Measurements from ENCODE around the gene DEXI.
A peak's percentile ranks its signal among the peaks of the same experiment; 100 is the strongest.
"Not testable (repeated sequence)": the region's sequence is repeated elsewhere in the genome, so short reads cannot be mapped to it uniquely, and the experiment has no call there.

Gene DEXI

GRCh38 chr16:10970065-10970464 is 27.8 kb upstream of the DEXI start:
- WGBS (ENCODE audit: insufficient coverage), result 100% methylated on average over 2 of the region's 2 CpGs
- no peak overlapping the region for H3K27ac ChIP-seq (ENCODE audit: insufficient read depth in 1 of 2, low read depth in 1 of 2, low read length in 2 of 2, poor library complexity in 1 of 2, severe bottlenecking in 2 of 2)
- POLR2A ChIA-PET, result no interaction called here
- H3K36me3 ChIP-seq (ENCODE audit: control insufficient read depth in 4 of 4, insufficient read depth in 4 of 4, low read length in 3 of 4), result peaks cover 0 to 53% (median 17%) of the 10 kb centered on the region in 4 experiments
- no peaks in the 10 kb centered on the region for H3K27me3 ChIP-seq (replicated peaks in 2 of 5; ENCODE audit: control insufficient read depth in 4 of 5, insufficient read depth in 5 of 5, low read length in 4 of 5)
- H3K4me1 ChIP-seq (ENCODE audit: control extremely low read depth in 1 of 4, control insufficient read depth in 4 of 4, insufficient read depth in 4 of 4, low read length in 3 of 4), result peaks cover 3 to 43% (median 26%) of the 10 kb centered on the region in 4 experiments
- DNase-seq, result no peak
- CTCF ChIA-PET, result interaction anchor here (1.1 to 8.1 kb wide), 3 partner anchors 9 to 285 kb away, joined by 3 to 80 read pairs (median 3); partner anchors contain the start of gene SOCS1
- no peaks in the 10 kb centered on the region for H3K9me3 ChIP-seq (ENCODE audit: control extremely low read depth in 1 of 5, control insufficient read depth in 4 of 5, insufficient read depth in 2 of 5, low read depth in 1 of 5, low read length in 4 of 5)
- H3K4me3 ChIP-seq (ENCODE audit: control insufficient read depth in 1 of 7, extremely low read depth in 1 of 7, insufficient read depth in 4 of 7, low read depth in 2 of 7, low read length in 6 of 7), result no peak overlapping the region

GRCh38 chr16:10969615-10970014 is 27.3 kb upstream of the DEXI start:
- H3K9me3 ChIP-seq (ENCODE audit: control extremely low read depth in 1 of 5, control insufficient read depth in 4 of 5, insufficient read depth in 2 of 5, low read depth in 1 of 5, low read length in 4 of 5), result no peaks in the 10 kb centered on the region
- H3K27ac ChIP-seq (ENCODE audit: insufficient read depth in 1 of 2, low read depth in 1 of 2, low read length in 2 of 2, poor library complexity in 1 of 2, severe bottlenecking in 2 of 2), result no peak overlapping the region
- peaks cover 0 to 57% (median 17%) of the 10 kb centered on the region in 4 experiments for H3K36me3 ChIP-seq (ENCODE audit: control insufficient read depth in 4 of 4, insufficient read depth in 4 of 4, low read length in 3 of 4)
- H3K27me3 ChIP-seq (replicated peaks in 2 of 5; ENCODE audit: control insufficient read depth in 4 of 5, insufficient read depth in 5 of 5, low read length in 4 of 5), result no peaks in the 10 kb centered on the region
- H3K4me1 ChIP-seq (ENCODE audit: control extremely low read depth in 1 of 4, control insufficient read depth in 4 of 4, insufficient read depth in 4 of 4, low read length in 3 of 4), result peaks cover 3 to 48% (median 26%) of the 10 kb centered on the region in 4 experiments
- POLR2A ChIA-PET, result no interaction called here
- peak in 1 of 3 donors; percentile 35 for DNase-seq
- H3K4me3 ChIP-seq (ENCODE audit: control insufficient read depth in 1 of 7, extremely low read depth in 1 of 7, insufficient read depth in 4 of 7, low read depth in 2 of 7, low read length in 6 of 7), result no peak overlapping the region
- no CpG with 5 or more reads among the region's 1 CpG for WGBS (ENCODE audit: insufficient coverage)
- CTCF ChIA-PET, result interaction anchor here (1.3 to 8.1 kb wide), 2 partner anchors 29 to 286 kb away, joined by 3 to 80 read pairs; partner anchors contain the start of gene SOCS1

DNA sequence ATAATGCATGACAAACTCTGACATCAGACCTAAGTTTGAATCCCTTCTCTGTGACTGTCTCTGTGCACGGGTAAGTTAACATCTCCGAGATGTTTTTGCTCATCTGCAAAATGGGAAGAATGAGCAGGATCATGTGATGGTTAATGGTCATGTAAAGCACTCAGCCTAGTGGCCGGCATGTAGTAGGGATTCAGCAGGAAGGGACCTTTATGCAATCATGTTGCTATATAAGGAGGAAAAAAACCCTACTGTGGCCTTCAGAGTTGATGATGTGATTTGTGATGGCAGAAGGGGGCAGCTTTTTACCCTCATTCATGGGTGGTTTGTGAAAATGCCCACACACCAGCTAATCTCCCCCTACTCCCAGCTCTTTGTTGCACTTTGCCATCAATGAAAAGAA is 26.2 kb upstream of the DEXI start:
- DNase-seq, result no peak
- Histone ChIP-seq H3K27me3 (replicated peaks in 2 of 5; ENCODE audit: control insufficient read depth in 4 of 5, insufficient read depth in 5 of 5, low read length in 4 of 5) (no peaks in the 10 kb centered on the region), H3K4me3 (ENCODE audit: control insufficient read depth in 1 of 7, extremely low read depth in 1 of 7, insufficient read depth in 4 of 7, low read depth in 2 of 7, low read length in 6 of 7) (no peak overlapping the region), H3K36me3 (ENCODE audit: control insufficient read depth in 4 of 4, insufficient read depth in 4 of 4, low read length in 3 of 4) (peaks cover under 1 to 57% (median 17%) of the 10 kb centered on the region in 4 experiments), H3K27ac (ENCODE audit: insufficient read depth in 1 of 2, low read depth in 1 of 2, low read length in 2 of 2, poor library complexity in 1 of 2, severe bottlenecking in 2 of 2) (no peak overlapping the region), H3K9me3 (ENCODE audit: control extremely low read depth in 1 of 5, control insufficient read depth in 4 of 5, insufficient read depth in 2 of 5, low read depth in 1 of 5, low read length in 4 of 5) (no peaks in the 10 kb centered on the region), H3K4me1 (ENCODE audit: control extremely low read depth in 1 of 4, control insufficient read depth in 4 of 4, insufficient read depth in 4 of 4, low read length in 3 of 4) (peaks cover 3 to 55% (median 31%) of the 10 kb centered on the region in 4 experiments)
- ChIA-PET CTCF (interaction anchor here (0.9 to 9.7 kb wide), 7 partner anchors 12 to 436 kb away, joined by 3 to 118 read pairs (median 3); partner anchors contain the start of gene SOCS1), POLR2A (no interaction called here)
- 100% methylated on average over 3 of the region's 3 CpGs for WGBS (ENCODE audit: insufficient coverage)

- WGBS (ENCODE audit: insufficient coverage), result 100% methylated on average over 5 of the region's 5 CpGs
- ChIA-PET POLR2A (interaction anchor here (0.6 kb wide), 1 partner anchor 259 kb away, joined by 4 read pairs; no protein-coding TSS in a partner anchor), CTCF (interaction anchor here (0.9 to 9.7 kb wide), 6 partner anchors 13 to 437 kb away, joined by 3 to 118 read pairs (median 4); partner anchors contain the start of gene SOCS1)
- H3K4me3 ChIP-seq (ENCODE audit: control insufficient read depth in 1 of 7, extremely low read depth in 1 of 7, insufficient read depth in 4 of 7, low read depth in 2 of 7, low read length in 6 of 7), result no peak overlapping the region
- peaks cover 5 to 58% (median 18%) of the 10 kb centered on the region in 4 experiments for H3K36me3 ChIP-seq (ENCODE audit: control insufficient read depth in 4 of 4, insufficient read depth in 4 of 4, low read length in 3 of 4)
- no peak overlapping the region for H3K27ac ChIP-seq (ENCODE audit: insufficient read depth in 1 of 2, low read depth in 1 of 2, low read length in 2 of 2, poor library complexity in 1 of 2, severe bottlenecking in 2 of 2)
- peaks cover 3 to 52% (median 30%) of the 10 kb centered on the region in 4 experiments for H3K4me1 ChIP-seq (ENCODE audit: control extremely low read depth in 1 of 4, control insufficient read depth in 4 of 4, insufficient read depth in 4 of 4, low read length in 3 of 4)
- DNase-seq, result no peak
- no peaks in the 10 kb centered on the region for H3K9me3 ChIP-seq (ENCODE audit: control extremely low read depth in 1 of 5, control insufficient read depth in 4 of 5, insufficient read depth in 2 of 5, low read depth in 1 of 5, low read length in 4 of 5)
- H3K27me3 ChIP-seq (replicated peaks in 2 of 5; ENCODE audit: control insufficient read depth in 4 of 5, insufficient read depth in 5 of 5, low read length in 4 of 5), result no peaks in the 10 kb centered on the region
These were observed 25.7 kb upstream of the DEXI start for GRCh38 chr16:10967986-10968385.

DNA sequence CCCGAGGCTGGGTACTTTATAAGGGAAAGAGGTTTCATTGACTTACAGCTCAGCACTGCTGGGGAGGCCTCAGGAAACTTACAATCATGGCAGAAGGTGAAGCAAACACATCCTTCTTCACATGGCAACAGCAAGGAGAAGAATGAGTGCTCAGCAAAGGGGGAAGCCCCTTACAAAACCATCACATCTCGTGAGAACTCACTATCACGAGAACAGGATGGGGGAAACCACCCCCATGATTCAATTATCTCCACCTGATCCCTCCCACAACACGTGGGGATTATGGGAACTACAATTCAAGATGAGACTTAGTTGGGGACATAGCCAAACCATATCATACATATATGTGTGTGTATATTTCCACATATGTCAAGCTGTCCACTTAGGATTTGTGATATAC is 24.3 kb upstream of the DEXI start:
- Histone ChIP-seq H3K36me3 (ENCODE audit: control insufficient read depth in 4 of 4, insufficient read depth in 4 of 4, low read length in 3 of 4) (peaks cover 8 to 57% (median 23%) of the 10 kb centered on the region in 4 experiments), H3K4me1 (ENCODE audit: control extremely low read depth in 1 of 4, control insufficient read depth in 4 of 4, insufficient read depth in 4 of 4, low read length in 3 of 4) (peaks cover 2 to 38% (median 20%) of the 10 kb centered on the region in 4 experiments), H3K27ac (ENCODE audit: insufficient read depth in 1 of 2, low read depth in 1 of 2, low read length in 2 of 2, poor library complexity in 1 of 2, severe bottlenecking in 2 of 2) (peak overlapping the region in 1 of 2 experiments; percentile 47), H3K4me3 (ENCODE audit: control insufficient read depth in 1 of 7, extremely low read depth in 1 of 7, insufficient read depth in 4 of 7, low read depth in 2 of 7, low read length in 6 of 7) (peak overlapping the region in 1 of 7 experiments; percentile 48)
- ChIA-PET CTCF (interaction anchor here (1.8 to 9.7 kb wide), 4 partner anchors 10 to 392 kb away, joined by 5 to 118 read pairs (median 58); partner anchors contain the start of gene SOCS1), POLR2A (interaction anchor here (0.6 to 1.0 kb wide), 2 partner anchors 290 to 308 kb away, joined by 3 to 4 read pairs; partner anchors contain the start of gene SOCS1)
- H3K9me3 ChIP-seq (ENCODE audit: control extremely low read depth in 1 of 5, control insufficient read depth in 4 of 5, insufficient read depth in 2 of 5, low read depth in 1 of 5, low read length in 4 of 5); H3K27me3 ChIP-seq (replicated peaks in 2 of 5; ENCODE audit: control insufficient read depth in 4 of 5, insufficient read depth in 5 of 5, low read length in 4 of 5): not testable (repeated sequence)
- peak in 2 of 3 donors; percentile 74 to 79 for DNase-seq
- 13% methylated on average over 1 of the region's 4 CpGs for WGBS (ENCODE audit: insufficient coverage)

GRCh38 chr16:10966129-10966528 is 23.9 kb upstream of the DEXI start:
- DNase-seq, result peak; percentile 86 to 97 (median 94)
- H3K4me1 ChIP-seq (ENCODE audit: control extremely low read depth in 1 of 4, control insufficient read depth in 4 of 4, insufficient read depth in 4 of 4, low read length in 3 of 4), result peaks cover 2 to 37% (median 19%) of the 10 kb centered on the region in 4 experiments
- WGBS (ENCODE audit: insufficient coverage), result 13% methylated on average over 4 of the region's 5 CpGs
- H3K4me3 ChIP-seq (ENCODE audit: control insufficient read depth in 1 of 7, extremely low read depth in 1 of 7, insufficient read depth in 4 of 7, low read depth in 2 of 7, low read length in 6 of 7), result peak overlapping the region in 1 of 7 experiments; percentile 48
- CTCF ChIA-PET, result interaction anchor here (1.1 to 9.7 kb wide), 7 partner anchors 9 to 439 kb away, joined by 4 to 118 read pairs (median 17); partner anchors contain the start of gene SOCS1
- peak overlapping the region in 1 of 2 experiments; percentile 47 for H3K27ac ChIP-seq (ENCODE audit: insufficient read depth in 1 of 2, low read depth in 1 of 2, low read length in 2 of 2, poor library complexity in 1 of 2, severe bottlenecking in 2 of 2)
- H3K9me3 ChIP-seq (ENCODE audit: control extremely low read depth in 1 of 5, control insufficient read depth in 4 of 5, insufficient read depth in 2 of 5, low read depth in 1 of 5, low read length in 4 of 5), result no peaks in the 10 kb centered on the region
- H3K36me3 ChIP-seq (ENCODE audit: control insufficient read depth in 4 of 4, insufficient read depth in 4 of 4, low read length in 3 of 4), result peaks cover 8 to 56% (median 23%) of the 10 kb centered on the region in 4 experiments
- no peaks in the 10 kb centered on the region for H3K27me3 ChIP-seq (replicated peaks in 2 of 5; ENCODE audit: control insufficient read depth in 4 of 5, insufficient read depth in 5 of 5, low read length in 4 of 5)
- POLR2A ChIA-PET, result interaction anchor here (0.6 to 2.9 kb wide), 4 partner anchors 85 to 308 kb away, joined by 3 to 14 read pairs (median 4); partner anchors contain the start of gene SOCS1
